HEK293 (cell line): ENCODE results near the gene TNKS1BP1.

Experiments
- CTCF ChIP-seq: fragments of 450-650 bp; formaldehyde crosslinking; IDR thresholded peaks from 2 replicates; pipeline ENCODE4 v1.5.1; 2016; ENCODE audit warnings: missing biosample characterization, missing genetic modification characterization
- KLF16 ChIP-seq: fragments of 450-650 bp; formaldehyde crosslinking; IDR thresholded peaks from 2 replicates; pipeline ENCODE4 v1.5.1; 2017; ENCODE audit warnings: missing biosample characterization, missing genetic modification characterization
- KLF8 ChIP-seq: fragments of 450-650 bp; formaldehyde crosslinking; IDR thresholded peaks from 2 replicates; pipeline ENCODE4 v1.5.1; 2016; ENCODE audit warnings: missing biosample characterization, missing genetic modification characterization
- PATZ1 ChIP-seq: fragments of 450-650 bp; formaldehyde crosslinking; IDR thresholded peaks from 2 replicates; pipeline ENCODE4 v1.5.1; 2016; ENCODE audit warnings: missing biosample characterization, missing genetic modification characterization
- ZEB2 ChIP-seq: fragments of 450-650 bp; formaldehyde crosslinking; IDR thresholded peaks from 2 replicates; pipeline ENCODE4 v1.5.1; 2016; ENCODE audit warnings: missing biosample characterization, missing genetic modification characterization
- ZNF223 ChIP-seq: fragments of 450-650 bp; formaldehyde crosslinking; IDR thresholded peaks from 2 replicates; pipeline ENCODE4 v1.5.1; 2016; ENCODE audit warnings: missing biosample characterization, missing genetic modification characterization
- ZNF398 ChIP-seq: fragments of 450-650 bp; formaldehyde crosslinking; IDR thresholded peaks from 2 replicates; pipeline ENCODE4 v1.5.1; 2017; ENCODE audit warnings: missing biosample characterization, missing genetic modification characterization
- ZNF48 ChIP-seq: fragments of 450-650 bp; formaldehyde crosslinking; IDR thresholded peaks from 2 replicates; pipeline ENCODE4 v1.5.1; 2016; ENCODE audit warnings: missing biosample characterization, missing genetic modification characterization

GRCh38 chr11:57373146-57373545 lies 48.4 kb upstream of the TNKS1BP1 start:
- TF ChIP-seq ZNF223 (tag by site-specific recombination) (no peak), KLF8 (tag by site-specific recombination) (no peak), ZNF398 (tag by site-specific recombination) (no peak), PATZ1 (tag by site-specific recombination) (no peak), ZNF48 (no peak), KLF16 (no peak), ZEB2 (tag by site-specific recombination) (no peak), CTCF (tag by site-specific recombination) (no peak)
